Neural progenitor cell (in vitro differentiated cells): ENCODE results near the gene CHST3. TPM values are rescaled to one million over a fixed set of nuclear protein-coding genes. Genes with fewer than 3 reads are reported as not detected.

ENCODE experiments used
- DNase-seq: peaks from one replicate; pipeline ENCODE4 v3.0.0-alpha.2; 2016; ENCODE audit warnings: low spot score
- H2AFZ ChIP-seq: fragments of 200-600 bp; sonication (generic); replicated peaks from 2 replicates; pipeline ENCODE4 v1.6.1; 2016; ENCODE audit warnings: antibody characterized with exemption
- H3F3A ChIP-seq: fragments of 200-600 bp; sonication (generic); 2 replicates; pipeline ENCODE4 v1.6.1; 2016; ENCODE audit warnings: antibody characterized with exemption, low read depth
- H3K27ac ChIP-seq: fragments of 200-600 bp; sonication (generic); 2 replicates; pipeline ENCODE4 v1.5.1; 2016; ENCODE audit warnings: mild to moderate bottlenecking
- H3K27me3 ChIP-seq: fragments of 200-600 bp; sonication (generic); 2 replicates; pipeline ENCODE4 v1.6.1; 2016; ENCODE audit warnings: mild to moderate bottlenecking, moderate library complexity
- H3K36me3 ChIP-seq: fragments of 200-600 bp; sonication (generic); 2 replicates; pipeline ENCODE4 v1.5.1; 2016
- H3K4me1 ChIP-seq: fragments of 200-600 bp; sonication (generic); 2 replicates; pipeline ENCODE4 v1.6.1; 2016; ENCODE audit warnings: mixed run types
- H3K4me2 ChIP-seq: fragments of 200-600 bp; sonication (generic); 2 replicates; pipeline ENCODE4 v1.6.1; 2016
- H3K4me3 ChIP-seq: fragments of 200-600 bp; sonication (generic); 2 replicates; pipeline ENCODE4 v1.5.1; 2016
- H3K79me2 ChIP-seq: fragments of 200-600 bp; sonication (generic); 2 replicates; pipeline ENCODE4 v1.6.1; 2016; ENCODE audit warnings: low read depth
- H3K9ac ChIP-seq: fragments of 200-600 bp; sonication (generic); 2 replicates; pipeline ENCODE4 v1.6.1; 2016
- H3K9me3 ChIP-seq: fragments of 200-600 bp; sonication (generic); 2 replicates; pipeline ENCODE4 v1.5.1; 2016; ENCODE audit warnings: low read depth
- H4K20me1 ChIP-seq: fragments of 200-600 bp; sonication (generic); 2 replicates; pipeline ENCODE4 v1.6.1; 2016; ENCODE audit warnings: low read depth
- H3K27ac Mint-ChIP-seq: 3 replicates; pipeline ENCODE4 v1.8.0; 2021; ENCODE audit warnings: mixed read lengths
- H3K27me3 Mint-ChIP-seq: 2 replicates; pipeline ENCODE4 v1.8.0; 2022; ENCODE audit warnings: low read depth, mild to moderate bottlenecking, inconsistent platforms, moderate library complexity, mixed read lengths; ENCODE audit not compliant: insufficient read depth
- H3K36me3 Mint-ChIP-seq: 3 replicates; pipeline ENCODE4 v1.8.0; 2021; ENCODE audit warnings: mixed read lengths
- H3K4me1 Mint-ChIP-seq: 3 replicates; pipeline ENCODE4 v1.8.0; 2021; ENCODE audit warnings: mixed read lengths
- H3K4me3 Mint-ChIP-seq: 3 replicates; pipeline ENCODE4 v1.8.0; 2021; ENCODE audit warnings: mild to moderate bottlenecking, moderate library complexity, mixed read lengths
- H3K9me3 Mint-ChIP-seq: 3 replicates; pipeline ENCODE4 v1.8.0; 2020; ENCODE audit warnings: mixed read lengths
- CTCF ChIP-seq: fragments of 200-600 bp; sonication (generic); IDR thresholded peaks from 2 replicates; pipeline ENCODE4 v1.5.1; 2017; ENCODE audit warnings: antibody characterized with exemption, mild to moderate bottlenecking
- EZH2 ChIP-seq: fragments of 200-600 bp; sonication (generic); IDR thresholded peaks from 2 replicates; pipeline ENCODE4 v1.6.1; 2017; ENCODE audit warnings: antibody characterized with exemption, mild to moderate bottlenecking, moderate library complexity
- EZH2phosphoT487 ChIP-seq: fragments of 200-600 bp; sonication (generic); IDR thresholded peaks from 2 replicates; pipeline ENCODE4 v1.6.1; 2017; ENCODE audit warnings: antibody characterized with exemption
- total RNA-seq: library from RNA; depleted of rRNA; stranded (reverse); fragments of >200 nt; gene quantifications from 2 replicates; pipeline ENCODE4 v1.2.3, GENCODE V29; 2015; ENCODE audit warnings: low replicate concordance

CHST3 gene
- total RNA-seq, 1 donor from 2014 or later, result 9.1 TPM

- no peak for DNase-seq
- peaks cover 9% of the 10 kb centered on the region for H3K27me3 Mint-ChIP-seq
- Histone ChIP-seq H4K20me1 (peaks cover 11% of the 10 kb centered on the region), H3F3A (no peaks in the 10 kb centered on the region), H3K4me2 (no peak overlapping the region), H3K79me2 (peaks cover 5% of the 10 kb centered on the region), H3K36me3 (no peaks in the 10 kb centered on the region), H3K4me1 (peaks cover 25% of the 10 kb centered on the region), H3K4me3 (no peak overlapping the region), H3K27me3 (no peaks in the 10 kb centered on the region), H2AFZ (no peak overlapping the region), H3K9me3 (no peaks in the 10 kb centered on the region), H3K9ac (no peak overlapping the region), H3K27ac (no peak overlapping the region)
- TF ChIP-seq EZH2phosphoT487 (no peak), EZH2 (no peak), CTCF (no peak)
- peaks cover 2% of the 10 kb centered on the region for H3K9me3 Mint-ChIP-seq
- no peak overlapping the region for H3K4me3 Mint-ChIP-seq
- peaks cover 67% of the 10 kb centered on the region for H3K4me1 Mint-ChIP-seq
- peaks cover 2% of the 10 kb centered on the region for H3K36me3 Mint-ChIP-seq
- peak overlapping the region; percentile 55 for H3K27ac Mint-ChIP-seq
Observed at GRCh38 chr10:71973777-71974488, 9.7 kb downstream of the CHST3 start.

GRCh38 chr10:71974489-71975021 is 10.4 kb downstream of the CHST3 start:
- H3F3A ChIP-seq, result no peaks in the 10 kb centered on the region
- H3K27me3 ChIP-seq, result no peaks in the 10 kb centered on the region
- H2AFZ ChIP-seq, result no peak overlapping the region
- no peak overlapping the region for H3K4me2 ChIP-seq
- peaks cover 2% of the 10 kb centered on the region for H3K9me3 Mint-ChIP-seq
- H3K4me3 Mint-ChIP-seq, result no peak overlapping the region
- H3K9me3 ChIP-seq, result no peaks in the 10 kb centered on the region
- peaks cover 5% of the 10 kb centered on the region for H3K79me2 ChIP-seq
- TF ChIP-seq EZH2phosphoT487 (no peak), CTCF (no peak), EZH2 (no peak)
- peaks cover 29% of the 10 kb centered on the region for H3K4me1 ChIP-seq
- no peak overlapping the region for H3K4me3 ChIP-seq
- H3K27ac ChIP-seq, result no peak overlapping the region
- DNase-seq, result no peak
- peaks cover 9% of the 10 kb centered on the region for H3K27me3 Mint-ChIP-seq
- H3K36me3 Mint-ChIP-seq, result peaks cover 2% of the 10 kb centered on the region
- H4K20me1 ChIP-seq, result peaks cover 12% of the 10 kb centered on the region
- no peaks in the 10 kb centered on the region for H3K36me3 ChIP-seq
- H3K9ac ChIP-seq, result no peak overlapping the region
- H3K27ac Mint-ChIP-seq, result no peak overlapping the region
- peaks cover 70% of the 10 kb centered on the region for H3K4me1 Mint-ChIP-seq

GRCh38 chr10:71975087-71975870 is 11.1 kb downstream of the CHST3 start:
- no peak overlapping the region for H3K9ac ChIP-seq
- H3K36me3 ChIP-seq, result no peaks in the 10 kb centered on the region
- H3K27me3 ChIP-seq, result no peaks in the 10 kb centered on the region
- no peak overlapping the region for H3K27ac ChIP-seq
- peak overlapping the region; percentile 61 for H3K4me3 Mint-ChIP-seq
- no peak overlapping the region for H3K4me3 ChIP-seq
- H3K27ac Mint-ChIP-seq, result peak overlapping the region; percentile 62
- TF ChIP-seq EZH2phosphoT487, result no peak
- TF ChIP-seq EZH2, result no peak
- TF ChIP-seq CTCF, result no peak
- H4K20me1 ChIP-seq, result peaks cover 10% of the 10 kb centered on the region
- peaks cover 2% of the 10 kb centered on the region for H3K36me3 Mint-ChIP-seq
- H3F3A ChIP-seq, result peaks cover under 1% of the 10 kb centered on the region
- no peak overlapping the region for H3K4me2 ChIP-seq
- peaks cover 70% of the 10 kb centered on the region for H3K4me1 Mint-ChIP-seq
- H2AFZ ChIP-seq, result no peak overlapping the region
- peaks cover 5% of the 10 kb centered on the region for H3K79me2 ChIP-seq
- peaks cover 28% of the 10 kb centered on the region for H3K4me1 ChIP-seq
- H3K27me3 Mint-ChIP-seq, result peaks cover 7% of the 10 kb centered on the region
- no peaks in the 10 kb centered on the region for H3K9me3 ChIP-seq
- DNase-seq, result no peak
- H3K9me3 Mint-ChIP-seq, result peaks cover 2% of the 10 kb centered on the region
